Erythroblast (primary cell): ENCODE measurements around the gene RHBDD2.
"Not testable (repeated sequence)": the region's sequence is repeated elsewhere in the genome, so short reads cannot be mapped to it uniquely, and the experiment has no call there.

ENCODE experiments used
- DNase-seq, 2 experiments: peaks; one replicate each; lab custom pipeline; 2025; lab: John Stamatoyannopoulos, UW
- GATA1 ChIP-seq: IDR thresholded peaks from 2 replicates; pipeline ENCODE4 v1.6.1; 2011; ENCODE audit warnings: low read depth, mild to moderate bottlenecking, control low read depth, low read length, moderate library complexity
- POLR2A ChIP-seq: IDR thresholded peaks from 2 replicates; pipeline ENCODE4 v1.6.1; 2011; ENCODE audit warnings: mild to moderate bottlenecking, low read length

Gene RHBDD2

GRCh38 chr7:75878769-75879611, at the start of gene RHBDD2:
Gene RHBDD2 (plus strand): TSS chr7:75879034. CDS start chr7:75879083, 49 bp downstream.
- peak; percentile 78 for TF ChIP-seq POLR2A
- no peak for TF ChIP-seq GATA1
- DNase-seq = peak; percentile 92 to 95

GRCh38 chr7:75829656-75830055, 49.2 kb upstream of the RHBDD2 start:
- DNase-seq = not testable (repeated sequence)

GRCh38 chr7:75830978-75831377, 47.9 kb upstream of the RHBDD2 start:
- no peak for DNase-seq
- TF ChIP-seq POLR2A (no peak), GATA1 (no peak)

GRCh38 chr7:75833662-75834061, 45.2 kb upstream of the RHBDD2 start:
- not testable (repeated sequence) for DNase-seq

GRCh38 chr7:75835688-75836285, 43.0 kb upstream of the RHBDD2 start:
- TF ChIP-seq POLR2A (no peak), GATA1 (no peak)

GRCh38 chr7:75836798-75837197, 42.0 kb upstream of the RHBDD2 start:
- TF ChIP-seq POLR2A (no peak), GATA1 (no peak)
- no peak for DNase-seq

More at GRCh38 chr7:75835688-75836285, 43.0 kb upstream of the RHBDD2 start:
- DNase-seq = no peak

- not testable (repeated sequence) for DNase-seq
Observed at GRCh38 chr7:75838281-75838930, 40.4 kb upstream of the RHBDD2 start.

GRCh38 chr7:75840029-75840428, 38.8 kb upstream of the RHBDD2 start:
- TF ChIP-seq POLR2A (no peak), GATA1 (no peak)

GRCh38 chr7:75842836-75843446, 35.9 kb upstream of the RHBDD2 start:
- TF ChIP-seq GATA1 (no peak), POLR2A (peak; percentile 50)
- DNase-seq = peak; percentile 27 to 65

More at GRCh38 chr7:75840029-75840428, 38.8 kb upstream of the RHBDD2 start:
- no peak for DNase-seq

- no peak for DNase-seq
- no peak for TF ChIP-seq POLR2A
- no peak for TF ChIP-seq GATA1
Observed at GRCh38 chr7:75843613-75844116, 35.2 kb upstream of the RHBDD2 start.

- DNase-seq = no peak
- TF ChIP-seq POLR2A (no peak), GATA1 (no peak)
Observed at GRCh38 chr7:75844158-75844557, 34.7 kb upstream of the RHBDD2 start.

GRCh38 chr7:75845132-75845531, 33.7 kb upstream of the RHBDD2 start:
- not testable (repeated sequence) for DNase-seq

- no peak for DNase-seq
Observed at GRCh38 chr7:75847707-75848106, 31.1 kb upstream of the RHBDD2 start.

GRCh38 chr7:75849573-75849972, 29.3 kb upstream of the RHBDD2 start:
- no peak for DNase-seq
- TF ChIP-seq POLR2A (no peak), GATA1 (no peak)

More at GRCh38 chr7:75847707-75848106, 31.1 kb upstream of the RHBDD2 start:
- TF ChIP-seq POLR2A = no peak
